Pancreas (tissue), 10 donors: ENCODE data around the gene DNM2. TPM values are rescaled to one million over a fixed set of nuclear protein-coding genes. Genes with fewer than 3 reads are reported as not detected.
A peak's percentile ranks its signal among the peaks of the same experiment; 100 is the strongest.

Experiments used
- ATAC-seq, 4 donors: fragments of 200-7000 bp; cut with Tn5 transposase; one replicate each; pipeline versions ENCODE4 v1.8.0 to v1.9.1; 2020; ENCODE audit warnings: mild to moderate bottlenecking in 4 of 4, moderate library complexity in 4 of 4
- DNase-seq, 6 donors: peaks; one replicate each; pipeline ENCODE4 v3.0.0-alpha.2; 2020
- FAIRE-seq: peaks from 2 replicates; lab custom pipeline; 2012; peaks lifted over from hg19 to GRCh38; lab: Jason Lieb, UNC
- H3K27ac ChIP-seq, 4 donors: fragments of 200-600 bp; sonication (generic); 1 replicate in 3 of 4; 2 replicates in 1 of 4; pipeline versions ENCODE4 v1.5.0 to v1.8.0; 2020
- H3K27me3 ChIP-seq, 4 donors: fragments of 200-600 bp; one replicate each; pipeline ENCODE4 v1.8.0; 2021
- H3K36me3 ChIP-seq, 3 donors: fragments of 200-600 bp; sonication (generic) in 1 of 3; one replicate each; pipeline versions ENCODE4 v1.5.0 to v1.8.0; 2020 to 2021
- H3K4me1 ChIP-seq, 3 donors: fragments of 200-600 bp; one replicate each; pipeline ENCODE4 v1.8.0; 2021
- H3K4me3 ChIP-seq, 4 donors: fragments of 200-600 bp; sonication (generic) in 2 of 4; one replicate each; pipeline versions ENCODE4 v1.5.0 to v1.8.0; 2020 to 2021
- H3K9me3 ChIP-seq, 4 donors: fragments of 200-600 bp; one replicate each; pipeline ENCODE4 v1.8.0; 2021
- WGBS, 2 donors: extraction: QIAGEN DNeasy Blood & Tissue Kit; methylation state at CpG; one replicate each; pipeline ENCODE4 v1.1.7; 2013; 5-methylcytosine and 5-hydroxymethylcytosine counted together
- intact Hi-C, 3 donors: fragments of 100-400 bp; cut with DNase I; formaldehyde crosslinking; loops; one replicate each; pipeline versions ENCODE4 v1.11.1 to v1.14.2; 2022
- polyA plus RNA-seq, 2 donors: library from polyadenylated mRNA; stranded (reverse); fragments of 200-250 nt; gene quantifications; one replicate each; pipeline ENCODE4 v1.2.3, GENCODE V29; 2013
- total RNA-seq, 6 donors: library from RNA; stranded (reverse); fragmentation: NEBNext Ultra II Directional in 4 of 6; extraction: Animal tissue kit (Norgen Biotek cat#: 25700) in 4 of 6; gene quantifications; one replicate each; pipeline versions ENCODE4 v1.2.1 to v1.2.4, GENCODE V29; 2021 to 2023
- TF ChIP-seq, protein P1 (sequence below), 4 donors: fragments of 200-600 bp; sonication (generic) in 3 of 4; IDR thresholded peaks; one replicate each; pipeline versions ENCODE4 v1.5.0 to v1.8.0; 2021; ENCODE audit warnings: antibody characterized with exemption in 4 of 4
- donor health status: healthy with polysubstance abuse.
- donor health status: DM: no; HTN: no; CAD: no; lungs with moderate emphysema.
- donor health status: DM: no; HTN: no; CAD: no.
- donor health status: control.
- donor health status: control.
- donor health status: Bipolar disorder and iron deficiency.
- donor health status: DM: yes; HTN: yes; CAD: no.
- donor health status: DM: no; HTN: no; CAD: no.
- donor health status: DM: no; HTN: no; CAD: no.
- donor health status: DM: yes; HTN: yes; CAD: no.

DNM2 gene
- total and polyA plus RNA-seq, 8 donors = 52.5 to 115 (median 88.6) TPM

GRCh38 chr19:10805758-10806247 is 87.9 kb downstream of the DNM2 start:
- DNase-seq = no peak
- FAIRE-seq = no peak
- ATAC-seq = no peak
- 92 to 93% methylated on average over 11 of the region's 11 CpGs for WGBS, 2 donors
- H3K4me1 ChIP-seq = no peaks in the 10 kb centered on the region
- H3K4me3 ChIP-seq = no peak overlapping the region
- TF ChIP-seq, protein P1, sequence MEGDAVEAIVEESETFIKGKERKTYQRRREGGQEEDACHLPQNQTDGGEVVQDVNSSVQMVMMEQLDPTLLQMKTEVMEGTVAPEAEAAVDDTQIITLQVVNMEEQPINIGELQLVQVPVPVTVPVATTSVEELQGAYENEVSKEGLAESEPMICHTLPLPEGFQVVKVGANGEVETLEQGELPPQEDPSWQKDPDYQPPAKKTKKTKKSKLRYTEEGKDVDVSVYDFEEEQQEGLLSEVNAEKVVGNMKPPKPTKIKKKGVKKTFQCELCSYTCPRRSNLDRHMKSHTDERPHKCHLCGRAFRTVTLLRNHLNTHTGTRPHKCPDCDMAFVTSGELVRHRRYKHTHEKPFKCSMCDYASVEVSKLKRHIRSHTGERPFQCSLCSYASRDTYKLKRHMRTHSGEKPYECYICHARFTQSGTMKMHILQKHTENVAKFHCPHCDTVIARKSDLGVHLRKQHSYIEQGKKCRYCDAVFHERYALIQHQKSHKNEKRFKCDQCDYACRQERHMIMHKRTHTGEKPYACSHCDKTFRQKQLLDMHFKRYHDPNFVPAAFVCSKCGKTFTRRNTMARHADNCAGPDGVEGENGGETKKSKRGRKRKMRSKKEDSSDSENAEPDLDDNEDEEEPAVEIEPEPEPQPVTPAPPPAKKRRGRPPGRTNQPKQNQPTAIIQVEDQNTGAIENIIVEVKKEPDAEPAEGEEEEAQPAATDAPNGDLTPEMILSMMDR (IDR thresholded peaks at IDR 0.05) = no peak
- intact Hi-C loops = no loop called here
- no peaks in the 10 kb centered on the region for H3K9me3 ChIP-seq
- no peak overlapping the region for H3K27ac ChIP-seq
- no peaks in the 10 kb centered on the region for H3K27me3 ChIP-seq
- H3K36me3 ChIP-seq = peaks cover 5 to 53% (median 6%) of the 10 kb centered on the region in 3 donors

DNA sequence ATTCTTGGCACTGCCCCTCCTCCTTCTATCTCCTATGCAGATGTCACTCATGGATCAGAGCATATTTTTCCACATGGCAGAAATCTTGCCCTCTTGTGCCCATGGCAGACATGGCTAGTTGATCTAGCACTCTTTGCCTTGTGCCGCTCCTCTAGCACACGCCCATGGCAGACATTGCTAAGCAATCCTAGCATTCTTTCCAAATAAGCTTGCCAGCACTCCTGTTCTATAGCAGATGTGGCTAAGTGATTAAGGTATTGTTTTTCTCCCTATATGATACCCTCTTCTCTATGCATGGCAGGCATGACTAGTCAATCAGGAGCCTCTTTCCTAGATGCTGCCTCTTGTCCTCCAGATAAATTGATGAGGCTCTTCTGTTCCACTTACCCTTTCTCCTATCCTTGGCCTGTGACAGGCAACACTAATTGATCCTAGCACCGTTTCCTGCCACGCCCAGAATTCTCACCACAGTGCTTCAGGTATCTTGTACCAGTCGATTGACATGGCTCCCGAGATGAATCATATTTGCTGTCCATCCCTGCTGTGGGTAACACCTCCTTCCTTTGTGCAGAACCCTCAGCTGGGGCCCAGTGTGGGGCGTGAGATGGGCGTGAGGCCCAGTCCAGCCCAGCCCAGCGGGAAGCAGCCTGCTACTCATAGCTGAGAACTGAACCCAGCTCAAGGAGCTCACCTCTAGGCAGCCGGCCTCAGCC is 91.2 kb downstream of the DNM2 start:
- Histone ChIP-seq H3K4me1 (no peaks in the 10 kb centered on the region), H3K9me3 (no peaks in the 10 kb centered on the region), H3K36me3 (peaks cover 5 to 49% (median 17%) of the 10 kb centered on the region in 3 donors), H3K27ac (no peak overlapping the region), H3K27me3 (no peaks in the 10 kb centered on the region), H3K4me3 (no peak overlapping the region)
- FAIRE-seq = no peak
- 85 to 88% methylated on average over 10 of the region's 10 CpGs for WGBS, 2 donors
- TF ChIP-seq, protein P1 (IDR thresholded peaks at IDR 0.05) = no peak
- peak in 3 of 4 donors; percentile 11 to 27 (median 22) for ATAC-seq
- intact Hi-C loops = no loop called here
- no peak for DNase-seq

GRCh38 chr19:10809651-10810285 is 91.9 kb downstream of the DNM2 start:
- H3K4me1 ChIP-seq = no peaks in the 10 kb centered on the region
- no peak for DNase-seq

GRCh38 chr19:10811391-10812111 is 93.7 kb downstream of the DNM2 start:
- TF ChIP-seq, protein P1 (IDR thresholded peaks at IDR 0.05) = no peak
- DNase-seq (no peak), FAIRE-seq (no peak), ATAC-seq (no peak)
- H3K9me3 ChIP-seq = no peaks in the 10 kb centered on the region
- intact Hi-C loops = no loop called here
- 93 to 95% methylated on average over 17 of the region's 17 CpGs for WGBS, 2 donors
- H3K4me1 ChIP-seq = no peaks in the 10 kb centered on the region
- H3K36me3 ChIP-seq = peaks cover 0 to 43% (median 14%) of the 10 kb centered on the region in 3 donors
- H3K27me3 ChIP-seq = no peaks in the 10 kb centered on the region
- H3K4me3 ChIP-seq = no peak overlapping the region
- H3K27ac ChIP-seq = no peak overlapping the region

More at GRCh38 chr19:10809651-10810285, 91.9 kb downstream of the DNM2 start:
- FAIRE-seq (no peak), ATAC-seq (peak in 2 of 4 donors; percentile 12 to 13)
- 91 to 93% methylated on average over 15 of the region's 15 CpGs for WGBS, 2 donors
- TF ChIP-seq, protein P1 (IDR thresholded peaks at IDR 0.05) = no peak
- intact Hi-C loops = no loop called here
- no peak overlapping the region for H3K27ac ChIP-seq
- H3K27me3 ChIP-seq = no peaks in the 10 kb centered on the region
- H3K36me3 ChIP-seq = peaks cover 0 to 50% (median 14%) of the 10 kb centered on the region in 3 donors
- H3K4me3 ChIP-seq = no peak overlapping the region
- no peaks in the 10 kb centered on the region for H3K9me3 ChIP-seq
